A549 (cell line): Measurements from ENCODE around the gene FNBP1L. TPM values are rescaled to one million over a fixed set of nuclear protein-coding genes. Genes with fewer than 3 reads are reported as not detected.

Source experiments
- ATAC-seq, 2 experiments: fragments of 200-7000 bp in 1 of 2; fragments of >200 bp in 1 of 2; cut with Nextera tagmentation in 1 of 2; cut with Tn5 transposase in 1 of 2; 3 replicates each; pipeline versions ENCODE4 v1.8.0 to v1.9.1; 2018 to 2020; ENCODE audit warnings: mild to moderate bottlenecking in 1 of 2, moderate library complexity in 1 of 2
- CTCF ChIA-PET: fragments of 300-600 bp; sonication (Branson Sonifier 250); formaldehyde crosslinking; extraction: SDS; loops from one replicate; lab custom pipeline; 2021; ENCODE audit warnings: antibody characterized with exemption, inconsistent platforms; lab: Yijun Ruan, JAX
- POLR2A ChIA-PET: fragments of 350-600 bp; formaldehyde crosslinking; extraction: SDS; loops from one replicate; lab custom pipeline; 2021; ENCODE audit warnings: antibody characterized with exemption, inconsistent platforms; lab: Yijun Ruan, JAX
- DNase-seq, 2 experiments: peaks; one replicate each; pipeline versions ENCODE4 v3.0.0 to v3.0.0-alpha.2; 2011 to 2016; ENCODE audit warnings: low read depth in 1 of 2, low spot score in 1 of 2
- FAIRE-seq: peaks from 2 replicates; lab custom pipeline; 2011; peaks lifted over from hg19 to GRCh38; lab: Jason Lieb, UNC
- H3K27ac ChIP-seq, 2 experiments: fragments of >200 bp; sonication (Bioruptor Twin); formaldehyde crosslinking; 3 replicates each; pipeline ENCODE4 v1.5.1; 2016 to 2017
- H3K4me1 ChIP-seq: fragments of >200 bp; sonication (Bioruptor Twin); formaldehyde crosslinking; 3 replicates; pipeline ENCODE4 v1.6.1; 2016
- H3K4me2 ChIP-seq: fragments of >200 bp; sonication (Bioruptor Twin); formaldehyde crosslinking; 3 replicates; pipeline ENCODE4 v1.6.1; 2016
- H3K4me3 ChIP-seq: fragments of >200 bp; sonication (Bioruptor Twin); formaldehyde crosslinking; 3 replicates; pipeline ENCODE4 v1.5.1; 2016
- H3K9me3 ChIP-seq: fragments of >200 bp; sonication (Bioruptor Twin); formaldehyde crosslinking; 3 replicates; pipeline ENCODE4 v1.6.1; 2016
- BHLHE40 ChIP-seq: IDR thresholded peaks from 2 replicates; pipeline ENCODE4 v1.6.1; 2012; ENCODE audit warnings: low read depth, low read length, inconsistent platforms
- CBX2 ChIP-seq: fragments of 200-600 bp; sonication (generic); IDR thresholded peaks from 2 replicates; pipeline ENCODE4 v1.6.1; 2016; ENCODE audit warnings: low read depth, mild to moderate bottlenecking, borderline replicate concordance
- CBX8 ChIP-seq: fragments of 200-600 bp; sonication (generic); IDR thresholded peaks from 2 replicates; pipeline ENCODE4 v1.6.1; 2016
- CHD2 ChIP-seq: fragments of 150-350 bp; IDR thresholded peaks from 2 replicates; pipeline ENCODE4 v1.6.1; 2014; ENCODE audit warnings: low read length; ENCODE audit not compliant: partially characterized antibody
- CHD4 ChIP-seq: fragments of 200-600 bp; sonication (generic); IDR thresholded peaks from 2 replicates; pipeline ENCODE4 v1.6.1; 2016; ENCODE audit warnings: antibody characterized with exemption, mild to moderate bottlenecking, borderline replicate concordance
- FOSB ChIP-seq: fragments of 250-450 bp; sonication (Bioruptor Pico); IDR thresholded peaks from 2 replicates; pipeline ENCODE4 v1.5.0; 2020; ENCODE audit warnings: mild to moderate bottlenecking, moderate library complexity
- HDAC2 ChIP-seq: fragments of 200-600 bp; sonication (generic); IDR thresholded peaks from 2 replicates; pipeline ENCODE4 v1.6.1; 2016
- HOXB13 ChIP-seq: fragments of 250-450 bp; sonication (Bioruptor Pico); IDR thresholded peaks from 2 replicates; pipeline ENCODE4 v1.5.0; 2020; ENCODE audit warnings: low read depth, mild to moderate bottlenecking, moderate library complexity
- HOXB5 ChIP-seq: fragments of 250-450 bp; sonication (Bioruptor Pico); IDR thresholded peaks from 2 replicates; pipeline ENCODE4 v1.5.0; 2020; ENCODE audit warnings: mild to moderate bottlenecking, moderate library complexity
- KDM5A ChIP-seq: fragments of 200-600 bp; sonication (generic); IDR thresholded peaks from 2 replicates; pipeline ENCODE4 v1.6.1; 2016; ENCODE audit warnings: antibody characterized with exemption, mild to moderate bottlenecking
- MAZ ChIP-seq: fragments of 150-350 bp; IDR thresholded peaks from 2 replicates; pipeline ENCODE4 v1.6.1; 2014; ENCODE audit warnings: antibody characterized with exemption, low read depth, low read length, borderline replicate concordance
- PHF8 ChIP-seq: fragments of 200-600 bp; sonication (generic); IDR thresholded peaks from 2 replicates; pipeline ENCODE4 v1.6.1; 2016; ENCODE audit warnings: low read depth, mild to moderate bottlenecking, antibody characterized with exemption, moderate library complexity, borderline replicate concordance
- POLR2AphosphoS2 ChIP-seq: conservative IDR thresholded peaks from 2 replicates; pipeline ENCODE4 v1.6.1; 2012; ENCODE audit warnings: low read length, improper control_type of control experiment, inconsistent platforms
- RAD21 ChIP-seq, 2 experiments: fragments of >200 bp in 1 of 2; sonication (Bioruptor Twin) in 1 of 2; formaldehyde crosslinking in 1 of 2; IDR thresholded peaks in 1 of 2; conservative IDR thresholded peaks in 1 of 2; 2 replicates in 1 of 2; 3 replicates in 1 of 2; pipeline ENCODE4 v1.6.1; 2012 to 2018; ENCODE audit warnings: inconsistent platforms in 1 of 2
- RARB ChIP-seq: fragments of 250-450 bp; sonication (Bioruptor Pico); IDR thresholded peaks from 2 replicates; pipeline ENCODE4 v1.8.0; 2021; ENCODE audit warnings: mild to moderate bottlenecking, moderate library complexity
- RFX5 ChIP-seq: fragments of 450-650 bp; IDR thresholded peaks from 2 replicates; pipeline ENCODE4 v1.7.1; 2014; ENCODE audit warnings: antibody characterized with exemption, mild to moderate bottlenecking, moderate library complexity
- RNF2 ChIP-seq: fragments of 200-600 bp; sonication (generic); IDR thresholded peaks from 2 replicates; pipeline ENCODE4 v1.6.1; 2016; ENCODE audit warnings: low read depth, mild to moderate bottlenecking, antibody characterized with exemption, moderate library complexity, borderline replicate concordance
- SREBF2 ChIP-seq: fragments of 450-650 bp; IDR thresholded peaks from 2 replicates; pipeline ENCODE4 v1.6.1; 2014; ENCODE audit warnings: mild to moderate bottlenecking, moderate library complexity
- TP53 ChIP-seq: fragments of 250-450 bp; sonication (Bioruptor Pico); IDR thresholded peaks from 2 replicates; pipeline ENCODE4 v1.5.0; 2021; ENCODE audit warnings: mild to moderate bottlenecking, moderate library complexity
- ZFP36 ChIP-seq: fragments of 450-650 bp; IDR thresholded peaks from 2 replicates; pipeline ENCODE4 v1.6.1; 2014; ENCODE audit warnings: borderline replicate concordance; ENCODE audit not compliant: partially characterized antibody
- ZNF302 ChIP-seq: fragments of 250-450 bp; sonication (Bioruptor Pico); IDR thresholded peaks from 2 replicates; pipeline ENCODE4 v1.9.0; 2021; ENCODE audit warnings: inconsistent platforms, mild to moderate bottlenecking, moderate library complexity
- WGBS: methylation state at CpG from one replicate; pipeline ENCODE4 v1.1.6; 2017; ENCODE audit errors: missing lambda C conversion rate; 5-methylcytosine and 5-hydroxymethylcytosine counted together
- polyA plus RNA-seq, 4 experiments: library from polyadenylated mRNA; depleted of rRNA in 3 of 4; stranded (reverse); fragments of >200 nt; fragmentation: RNase III in 1 of 4; extraction: RNeasy Plus Mini Kit Qiagen cat#74134 plus additional on column Dnase treatment in 1 of 4; gene quantifications; 2 replicates in 3 of 4; 3 replicates in 1 of 4; pipeline ENCODE4 v1.2.3, GENCODE V29; 2011 to 2017
- TF ChIP-seq, protein P1 (sequence below): IDR thresholded peaks from 2 replicates; pipeline ENCODE4 v1.6.1; 2012; ENCODE audit warnings: low read depth, borderline replicate concordance
- TF ChIP-seq, protein P2 (sequence below): IDR thresholded peaks from 2 replicates; pipeline ENCODE4 v1.6.1; 2012
- TF ChIP-seq, protein P3 (sequence below): fragments of 450-650 bp; IDR thresholded peaks from 2 replicates; pipeline ENCODE4 v1.6.1; 2014; ENCODE audit warnings: antibody characterized with exemption
- TF ChIP-seq, protein P4 (sequence below): fragments of 150-350 bp; IDR thresholded peaks from 2 replicates; pipeline ENCODE4 v1.6.1; 2014; ENCODE audit warnings: low read depth, mild to moderate bottlenecking, low read length
- TF ChIP-seq, protein P5 (sequence below): IDR thresholded peaks from 2 replicates; pipeline ENCODE4 v1.6.1; 2012
- TF ChIP-seq, protein P6 (sequence below): fragments of >200 bp; sonication (Bioruptor Twin); formaldehyde crosslinking; IDR thresholded peaks from 3 replicates; pipeline ENCODE4 v1.5.1; 2016

FNBP1L gene
- polyA plus RNA-seq, 2 of the 4 experiments (the other 2 are of a cell fraction): 19.8 to 42.3 TPM

DNA sequence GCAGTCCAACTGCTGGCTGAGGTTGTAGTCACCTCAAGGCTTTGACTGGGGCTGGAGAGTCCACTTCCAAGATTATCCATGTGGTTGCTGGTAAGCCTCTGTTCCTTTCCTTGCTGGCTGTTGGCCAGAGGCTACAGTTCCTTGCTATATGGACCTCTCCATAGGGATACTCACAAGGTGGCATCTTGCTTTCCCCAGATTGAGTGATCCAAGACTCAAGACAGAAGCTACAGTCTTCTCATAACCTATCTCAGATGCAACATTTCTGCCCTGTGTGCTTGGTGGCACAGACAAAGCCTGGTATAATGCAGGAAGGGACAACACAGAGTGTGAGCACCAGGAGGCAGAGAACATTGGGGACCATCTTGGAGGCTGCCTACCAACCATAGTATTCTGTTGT, 111.8 kb downstream of the FNBP1L start:
- no peak for FAIRE-seq
- H3K27ac ChIP-seq: no peak overlapping the region
- no peaks in the 10 kb centered on the region for H3K9me3 ChIP-seq
- TF ChIP-seq, protein P1, sequence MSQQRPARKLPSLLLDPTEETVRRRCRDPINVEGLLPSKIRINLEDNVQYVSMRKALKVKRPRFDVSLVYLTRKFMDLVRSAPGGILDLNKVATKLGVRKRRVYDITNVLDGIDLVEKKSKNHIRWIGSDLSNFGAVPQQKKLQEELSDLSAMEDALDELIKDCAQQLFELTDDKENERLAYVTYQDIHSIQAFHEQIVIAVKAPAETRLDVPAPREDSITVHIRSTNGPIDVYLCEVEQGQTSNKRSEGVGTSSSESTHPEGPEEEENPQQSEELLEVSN: no peak
- TF ChIP-seq, protein P2, sequence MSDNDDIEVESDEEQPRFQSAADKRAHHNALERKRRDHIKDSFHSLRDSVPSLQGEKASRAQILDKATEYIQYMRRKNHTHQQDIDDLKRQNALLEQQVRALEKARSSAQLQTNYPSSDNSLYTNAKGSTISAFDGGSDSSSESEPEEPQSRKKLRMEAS: no peak
- TF ChIP-seq RARB (no peak), HOXB13 (CRISPR knock-in tag) (no peak), PHF8 (no peak), SREBF2 (no peak), ZNF302 (CRISPR knock-in tag) (no peak), ZFP36 (no peak), CHD4 (no peak), HDAC2 (no peak)
- TF ChIP-seq, protein P3, sequence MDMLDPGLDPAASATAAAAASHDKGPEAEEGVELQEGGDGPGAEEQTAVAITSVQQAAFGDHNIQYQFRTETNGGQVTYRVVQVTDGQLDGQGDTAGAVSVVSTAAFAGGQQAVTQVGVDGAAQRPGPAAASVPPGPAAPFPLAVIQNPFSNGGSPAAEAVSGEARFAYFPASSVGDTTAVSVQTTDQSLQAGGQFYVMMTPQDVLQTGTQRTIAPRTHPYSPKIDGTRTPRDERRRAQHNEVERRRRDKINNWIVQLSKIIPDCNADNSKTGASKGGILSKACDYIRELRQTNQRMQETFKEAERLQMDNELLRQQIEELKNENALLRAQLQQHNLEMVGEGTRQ: no peak
- ChIA-PET CTCF (interaction anchor here (1.0 kb wide), 1 partner anchor 255 kb away, joined by 3 read pairs; no protein-coding TSS in a partner anchor), POLR2A (no interaction called here)
- ATAC-seq: no peak
- H3K4me1 ChIP-seq: peaks cover 8% of the 10 kb centered on the region
- H3K4me2 ChIP-seq: no peak overlapping the region
- DNase-seq: no peak
- H3K4me3 ChIP-seq: no peak overlapping the region

DNA sequence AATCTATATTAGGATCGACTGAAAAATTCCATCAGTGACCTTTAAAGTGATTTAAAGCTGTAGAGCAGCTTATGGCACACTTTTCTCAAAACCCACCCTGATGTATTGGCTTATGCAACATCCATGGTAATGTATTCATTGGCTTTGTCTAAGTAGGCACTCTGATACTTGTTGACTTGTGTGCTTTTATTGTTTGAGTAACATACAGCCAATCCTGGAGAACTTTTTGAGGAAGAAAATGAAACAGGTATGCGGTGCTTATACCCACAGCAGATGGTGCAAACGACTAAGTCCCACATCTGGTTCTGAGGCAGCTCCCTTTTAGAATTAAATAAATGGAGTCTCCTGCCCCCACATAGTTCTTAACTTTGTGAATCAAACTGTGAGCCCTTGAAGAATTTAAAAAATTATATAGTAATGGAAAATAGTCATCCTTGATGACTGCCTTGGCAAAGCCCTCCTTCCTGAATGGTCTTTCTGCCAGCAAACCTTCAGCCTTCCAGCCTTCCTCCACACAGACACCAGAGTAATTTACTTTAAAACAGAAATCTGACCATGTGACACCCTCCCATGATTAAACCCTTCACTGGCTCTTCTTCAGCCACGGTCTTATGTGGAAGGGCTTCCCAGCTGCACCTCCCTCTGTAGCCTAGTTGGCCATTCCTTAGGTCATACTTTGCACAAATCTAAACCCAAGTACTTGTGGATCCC, 117.7 kb downstream of the FNBP1L start:
- CTCF ChIA-PET: no interaction called here
- no peak overlapping the region for H3K27ac ChIP-seq
- ATAC-seq: no peak
- peaks cover 23% of the 10 kb centered on the region; the same call in 2 of the 3 replicates for H3K4me1 ChIP-seq
- no peaks in the 10 kb centered on the region for H3K9me3 ChIP-seq
- FAIRE-seq: no peak
- no peak for TF ChIP-seq RNF2
- no peak for TF ChIP-seq CBX8
- TF ChIP-seq FOSB (CRISPR knock-in tag): no peak
- TF ChIP-seq, protein P4, sequence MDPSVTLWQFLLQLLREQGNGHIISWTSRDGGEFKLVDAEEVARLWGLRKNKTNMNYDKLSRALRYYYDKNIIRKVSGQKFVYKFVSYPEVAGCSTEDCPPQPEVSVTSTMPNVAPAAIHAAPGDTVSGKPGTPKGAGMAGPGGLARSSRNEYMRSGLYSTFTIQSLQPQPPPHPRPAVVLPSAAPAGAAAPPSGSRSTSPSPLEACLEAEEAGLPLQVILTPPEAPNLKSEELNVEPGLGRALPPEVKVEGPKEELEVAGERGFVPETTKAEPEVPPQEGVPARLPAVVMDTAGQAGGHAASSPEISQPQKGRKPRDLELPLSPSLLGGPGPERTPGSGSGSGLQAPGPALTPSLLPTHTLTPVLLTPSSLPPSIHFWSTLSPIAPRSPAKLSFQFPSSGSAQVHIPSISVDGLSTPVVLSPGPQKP: no peak
- 86% methylated on average over 4 of the region's 4 CpGs for WGBS
- H3K4me3 ChIP-seq: no peak overlapping the region
- no peak overlapping the region for H3K4me2 ChIP-seq
- no peak for DNase-seq
- POLR2A ChIA-PET: no interaction called here

DNA sequence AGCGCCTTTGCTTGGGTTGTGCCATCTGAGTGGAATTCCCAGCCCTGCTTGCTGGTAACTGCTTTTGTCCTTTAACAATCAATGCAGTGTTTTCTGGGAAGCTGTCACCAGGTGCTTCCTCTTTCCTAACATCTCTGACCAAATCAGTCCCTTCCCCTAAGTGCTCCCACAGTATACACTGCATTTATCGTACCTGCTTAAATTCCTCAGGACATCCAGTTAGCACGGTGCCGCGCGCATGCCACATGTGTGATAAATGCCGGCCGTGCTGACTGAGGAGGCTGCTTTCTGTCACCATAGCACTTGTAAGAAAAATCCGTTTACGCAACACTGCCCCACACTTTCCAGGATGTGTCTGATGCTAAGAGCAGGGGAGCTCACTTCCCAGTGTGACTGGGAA, 118.3 kb downstream of the FNBP1L start:
- H3K27ac ChIP-seq: no peak overlapping the region
- peaks cover 23% of the 10 kb centered on the region; the same call in 2 of the 3 replicates for H3K4me1 ChIP-seq
- H3K9me3 ChIP-seq: no peaks in the 10 kb centered on the region
- no peak overlapping the region for H3K4me2 ChIP-seq
- FAIRE-seq: no peak
- no peak for ATAC-seq
- 94% methylated on average over 10 of the region's 10 CpGs for WGBS
- CTCF ChIA-PET: no interaction called here
- H3K4me3 ChIP-seq: no peak overlapping the region
- no peak for DNase-seq
- POLR2A ChIA-PET: no interaction called here
- TF ChIP-seq RFX5 (no peak), CHD2 (no peak), CBX8 (no peak), ZFP36 (no peak), ZNF302 (CRISPR knock-in tag) (no peak), RAD21 (conservative IDR thresholded peaks at IDR 0.05 in 1 of 2, IDR thresholded peaks at IDR 0.05 in 1 of 2) (no peak), CBX2 (no peak), TP53 (CRISPR knock-in tag) (no peak), MAZ (no peak), BHLHE40 (no peak), HOXB13 (CRISPR knock-in tag) (no peak), HOXB5 (CRISPR knock-in tag) (no peak), PHF8 (no peak), KDM5A (no peak), POLR2AphosphoS2 (no peak)
- TF ChIP-seq, protein P5, sequence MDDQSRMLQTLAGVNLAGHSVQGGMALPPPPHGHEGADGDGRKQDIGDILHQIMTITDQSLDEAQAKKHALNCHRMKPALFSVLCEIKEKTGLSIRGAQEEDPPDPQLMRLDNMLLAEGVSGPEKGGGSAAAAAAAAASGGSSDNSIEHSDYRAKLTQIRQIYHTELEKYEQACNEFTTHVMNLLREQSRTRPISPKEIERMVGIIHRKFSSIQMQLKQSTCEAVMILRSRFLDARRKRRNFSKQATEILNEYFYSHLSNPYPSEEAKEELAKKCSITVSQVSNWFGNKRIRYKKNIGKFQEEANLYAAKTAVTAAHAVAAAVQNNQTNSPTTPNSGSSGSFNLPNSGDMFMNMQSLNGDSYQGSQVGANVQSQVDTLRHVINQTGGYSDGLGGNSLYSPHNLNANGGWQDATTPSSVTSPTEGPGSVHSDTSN: no peak
- TF ChIP-seq, protein P3: no peak
- TF ChIP-seq, protein P6, sequence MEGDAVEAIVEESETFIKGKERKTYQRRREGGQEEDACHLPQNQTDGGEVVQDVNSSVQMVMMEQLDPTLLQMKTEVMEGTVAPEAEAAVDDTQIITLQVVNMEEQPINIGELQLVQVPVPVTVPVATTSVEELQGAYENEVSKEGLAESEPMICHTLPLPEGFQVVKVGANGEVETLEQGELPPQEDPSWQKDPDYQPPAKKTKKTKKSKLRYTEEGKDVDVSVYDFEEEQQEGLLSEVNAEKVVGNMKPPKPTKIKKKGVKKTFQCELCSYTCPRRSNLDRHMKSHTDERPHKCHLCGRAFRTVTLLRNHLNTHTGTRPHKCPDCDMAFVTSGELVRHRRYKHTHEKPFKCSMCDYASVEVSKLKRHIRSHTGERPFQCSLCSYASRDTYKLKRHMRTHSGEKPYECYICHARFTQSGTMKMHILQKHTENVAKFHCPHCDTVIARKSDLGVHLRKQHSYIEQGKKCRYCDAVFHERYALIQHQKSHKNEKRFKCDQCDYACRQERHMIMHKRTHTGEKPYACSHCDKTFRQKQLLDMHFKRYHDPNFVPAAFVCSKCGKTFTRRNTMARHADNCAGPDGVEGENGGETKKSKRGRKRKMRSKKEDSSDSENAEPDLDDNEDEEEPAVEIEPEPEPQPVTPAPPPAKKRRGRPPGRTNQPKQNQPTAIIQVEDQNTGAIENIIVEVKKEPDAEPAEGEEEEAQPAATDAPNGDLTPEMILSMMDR: no peak
